ENCODE measurements around the gene TXNL1. TPM values are rescaled to one million over a fixed set of nuclear protein-coding genes. Genes with fewer than 3 reads are reported as not detected.
"Not testable (repeated sequence)": the region's sequence is repeated elsewhere in the genome, so short reads cannot be mapped to it uniquely, and the experiment has no call there.

Gene TXNL1
- total RNA-seq, 1 donor from 2014 or later = 12.3 TPM

- TF ChIP-seq, protein P1, sequence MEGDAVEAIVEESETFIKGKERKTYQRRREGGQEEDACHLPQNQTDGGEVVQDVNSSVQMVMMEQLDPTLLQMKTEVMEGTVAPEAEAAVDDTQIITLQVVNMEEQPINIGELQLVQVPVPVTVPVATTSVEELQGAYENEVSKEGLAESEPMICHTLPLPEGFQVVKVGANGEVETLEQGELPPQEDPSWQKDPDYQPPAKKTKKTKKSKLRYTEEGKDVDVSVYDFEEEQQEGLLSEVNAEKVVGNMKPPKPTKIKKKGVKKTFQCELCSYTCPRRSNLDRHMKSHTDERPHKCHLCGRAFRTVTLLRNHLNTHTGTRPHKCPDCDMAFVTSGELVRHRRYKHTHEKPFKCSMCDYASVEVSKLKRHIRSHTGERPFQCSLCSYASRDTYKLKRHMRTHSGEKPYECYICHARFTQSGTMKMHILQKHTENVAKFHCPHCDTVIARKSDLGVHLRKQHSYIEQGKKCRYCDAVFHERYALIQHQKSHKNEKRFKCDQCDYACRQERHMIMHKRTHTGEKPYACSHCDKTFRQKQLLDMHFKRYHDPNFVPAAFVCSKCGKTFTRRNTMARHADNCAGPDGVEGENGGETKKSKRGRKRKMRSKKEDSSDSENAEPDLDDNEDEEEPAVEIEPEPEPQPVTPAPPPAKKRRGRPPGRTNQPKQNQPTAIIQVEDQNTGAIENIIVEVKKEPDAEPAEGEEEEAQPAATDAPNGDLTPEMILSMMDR (IDR thresholded peaks at IDR 0.05) = no peak
Measured at GRCh38 chr18:56576826-56577573, 61.4 kb downstream of the TXNL1 start.

GRCh38 chr18:56575819-56576663 lies 62.4 kb downstream of the TXNL1 start:
- Histone ChIP-seq H3K36me3 (no peaks in the 10 kb centered on the region), H3K27me3 (no peaks in the 10 kb centered on the region), H3K4me3 (no peak overlapping the region), H3K4me1 (peaks cover 0 to 10% of the 10 kb centered on the region in 2 donors), H3K27ac (no peak overlapping the region), H3K9me3 (no peaks in the 10 kb centered on the region)
- intact Hi-C loops (cut with DNase I) = loop anchor here (5.0 kb wide), 4 partner anchors 1159 to 1479 kb away; no protein-coding TSS in a partner anchor
- no peak for DNase-seq (ENCODE audit: low spot score in 2 of 2)
- TF ChIP-seq, protein P1 (IDR thresholded peaks at IDR 0.05) = peak; percentile 53 to 73 (median 63)

More at GRCh38 chr18:56576826-56577573, 61.4 kb downstream of the TXNL1 start:
- Histone ChIP-seq H3K36me3 (no peaks in the 10 kb centered on the region), H3K27me3 (no peaks in the 10 kb centered on the region), H3K4me3 (no peak overlapping the region), H3K27ac (no peak overlapping the region), H3K4me1 (peaks cover 0 to 10% of the 10 kb centered on the region in 2 donors), H3K9me3 (peaks cover 0 to 10% of the 10 kb centered on the region in 2 donors)
- DNase-seq (ENCODE audit: low spot score in 2 of 2) = no peak
- intact Hi-C loops (cut with DNase I) = loop anchor here (5.0 kb wide), 4 partner anchors 1160 to 1480 kb away; no protein-coding TSS in a partner anchor

DNA sequence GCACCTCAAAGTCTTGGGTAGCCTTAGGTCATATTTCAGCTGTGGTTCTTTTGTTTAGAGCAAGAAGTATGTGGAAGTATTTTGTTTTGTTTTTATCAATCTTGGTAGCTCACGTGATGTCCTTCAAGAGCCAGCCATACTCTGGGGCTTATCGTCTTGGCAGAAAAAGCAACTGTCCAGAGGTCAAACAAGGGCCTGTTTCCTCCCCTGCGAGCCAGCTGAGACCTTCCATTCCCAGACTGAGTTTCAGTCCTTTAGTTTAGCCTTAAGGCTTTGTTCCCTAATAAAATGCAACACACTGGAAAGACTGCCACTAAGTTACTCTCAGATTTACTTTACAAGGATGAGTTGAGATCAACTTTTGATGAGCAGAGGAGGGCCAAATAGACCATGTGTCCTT lies 63.5 kb downstream of the TXNL1 start:
- intact Hi-C loops (cut with DNase I) = loop anchor here (5.0 kb wide), 4 partner anchors 1158 to 1478 kb away; no protein-coding TSS in a partner anchor
- H3K27me3 ChIP-seq = no peaks in the 10 kb centered on the region
- TF ChIP-seq, protein P1 (IDR thresholded peaks at IDR 0.05) = no peak
- H3K4me3 ChIP-seq = no peak overlapping the region
- no peak overlapping the region for H3K27ac ChIP-seq
- H3K4me1 ChIP-seq = peaks cover 0 to 10% of the 10 kb centered on the region in 2 donors
- DNase-seq (ENCODE audit: low spot score in 2 of 2) = no peak
- no peaks in the 10 kb centered on the region for H3K36me3 ChIP-seq
- no peaks in the 10 kb centered on the region for H3K9me3 ChIP-seq

GRCh38 chr18:56572267-56572666 lies 66.1 kb downstream of the TXNL1 start:
- H3K36me3 ChIP-seq; H3K9me3 ChIP-seq; H3K27ac ChIP-seq; H3K4me1 ChIP-seq; DNase-seq (ENCODE audit: low spot score in 2 of 2); H3K27me3 ChIP-seq; intact Hi-C loops (cut with DNase I); H3K4me3 ChIP-seq: not testable (repeated sequence)

DNA sequence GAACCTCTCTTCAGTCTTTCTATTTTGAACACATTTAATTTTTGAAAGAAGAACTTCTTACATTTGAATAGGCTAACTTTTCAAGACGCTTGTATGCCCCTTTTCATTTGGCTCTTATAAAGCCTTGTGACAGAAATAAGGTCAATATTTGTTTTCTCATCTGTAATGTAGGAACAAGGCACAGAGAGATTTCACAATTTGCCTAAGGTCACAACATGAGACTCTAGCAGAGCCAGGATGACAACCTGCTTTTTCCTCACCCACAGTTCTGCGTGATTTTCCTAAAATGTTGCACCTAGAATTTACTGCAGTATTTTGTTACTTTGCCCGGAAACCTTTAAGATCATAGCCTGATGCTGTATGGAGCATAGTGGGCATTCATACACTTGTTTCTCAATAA lies 67.4 kb downstream of the TXNL1 start:
- DNase-seq (ENCODE audit: low spot score in 2 of 2) = no peak
- peaks cover 0 to 10% of the 10 kb centered on the region in 2 donors for H3K4me1 ChIP-seq
- H3K27me3 ChIP-seq = no peaks in the 10 kb centered on the region
- intact Hi-C loops (cut with DNase I) = no loop called here
- TF ChIP-seq, protein P1 (IDR thresholded peaks at IDR 0.05) = no peak
- no peaks in the 10 kb centered on the region for H3K36me3 ChIP-seq
- H3K9me3 ChIP-seq = no peaks in the 10 kb centered on the region
- no peak overlapping the region for H3K4me3 ChIP-seq
- H3K27ac ChIP-seq = no peak overlapping the region

DNA sequence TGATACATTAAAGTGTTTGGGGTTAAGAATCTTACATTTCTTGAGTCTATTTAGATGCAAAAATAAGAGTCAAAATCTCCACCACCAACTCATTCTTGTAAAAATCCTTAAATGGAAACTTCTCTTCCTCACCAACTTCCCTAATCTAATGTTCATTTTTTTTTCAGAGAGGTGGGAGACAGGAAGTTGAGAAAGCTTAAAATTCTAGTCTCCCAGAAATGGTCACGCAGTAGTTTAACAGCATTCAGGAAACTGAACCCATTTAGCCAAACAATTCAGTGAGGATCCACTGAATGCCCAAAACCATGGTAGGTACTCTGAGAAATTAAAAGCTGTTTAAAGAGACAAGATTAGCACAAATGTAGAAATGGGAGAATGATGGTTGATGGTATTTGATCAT lies 69.0 kb downstream of the TXNL1 start:
- TF ChIP-seq, protein P1 (IDR thresholded peaks at IDR 0.05) = no peak
- no peaks in the 10 kb centered on the region for H3K27me3 ChIP-seq
- intact Hi-C loops (cut with DNase I) = no loop called here
- H3K4me1 ChIP-seq = no peaks in the 10 kb centered on the region
- no peaks in the 10 kb centered on the region for H3K36me3 ChIP-seq
- no peak overlapping the region for H3K4me3 ChIP-seq
- H3K9me3 ChIP-seq = no peaks in the 10 kb centered on the region
- H3K27ac ChIP-seq = peak overlapping the region in 1 of 2 donors; percentile 9
- DNase-seq (ENCODE audit: low spot score in 2 of 2) = no peak

All from ascending aorta (tissue), 2 donors.